D721Med (cell line): Measurements from ENCODE around the gene STRN4.

Source experiments
- DNase-seq: peaks from one replicate; pipeline ENCODE4 v3.0.0; 2011; ENCODE audit warnings: low spot score; ENCODE audit not compliant: insufficient read length
- FAIRE-seq: peaks from 2 replicates; lab custom pipeline; 2011; peaks lifted over from hg19 to GRCh38; lab: Jason Lieb, UNC
- CTCF ChIP-seq: IDR thresholded peaks from 2 replicates; pipeline ENCODE4 v1.5.1; 2012; ENCODE audit warnings: mild to moderate bottlenecking, control low read depth; ENCODE audit not compliant: insufficient read depth; ENCODE audit errors: missing control alignments

Gene STRN4

GRCh38 chr19:46678110-46678732 lies 68.0 kb downstream of the STRN4 start:
- TF ChIP-seq CTCF: no peak
- FAIRE-seq: no peak
- DNase-seq: no peak

GRCh38 chr19:46674416-46675178 lies 71.7 kb downstream of the STRN4 start:
- no peak for TF ChIP-seq CTCF
- FAIRE-seq: no peak

GRCh38 chr19:46670813-46671212 lies 75.4 kb downstream of the STRN4 start:
- DNase-seq: no peak
- TF ChIP-seq CTCF: no peak
- FAIRE-seq: no peak

More at GRCh38 chr19:46674416-46675178, 71.7 kb downstream of the STRN4 start:
- no peak for DNase-seq
